RWPE1 (cell line): Measurements from ENCODE around the gene CLEC4M.
"Not testable (repeated sequence)": the region's sequence is repeated elsewhere in the genome, so short reads cannot be mapped to it uniquely, and the experiment has no call there.

Source experiments
- CTCF ChIA-PET: fragments of 350-600 bp; sonication (Branson Sonifier 250); formaldehyde crosslinking; extraction: SDS; loops from one replicate; lab custom pipeline; 2021; lab: Yijun Ruan, JAX
- POLR2A ChIA-PET: fragments of 400-600 bp; formaldehyde crosslinking; extraction: SDS; loops from one replicate; lab custom pipeline; 2020; ENCODE audit warnings: antibody characterized with exemption; ENCODE audit not compliant: low non-redundant PET; lab: Yijun Ruan, JAX
- DNase-seq: peaks from one replicate; pipeline ENCODE4 v3.0.0; 2012; ENCODE audit warnings: low spot score
- H3K27ac ChIP-seq: fragments of 450-650 bp; 2 replicates; pipeline ENCODE4 v1.5.1; 2017
- CTCF ChIP-seq: fragments of 450-650 bp; conservative IDR thresholded peaks from 2 replicates; pipeline ENCODE4 v1.5.1; 2017; ENCODE audit warnings: low read depth, mild to moderate bottlenecking

CLEC4M gene

GRCh38 chr19:7811989-7812388 lies 48.9 kb downstream of the CLEC4M start:
- no peak for TF ChIP-seq CTCF
- CTCF ChIA-PET = interaction anchor here (1.9 kb wide), 1 partner anchor 12 kb away, joined by 7 read pairs; no protein-coding TSS in a partner anchor
- no peak overlapping the region; the same call in 1 of the 2 replicates for H3K27ac ChIP-seq
- POLR2A ChIA-PET = interaction anchor here (0.6 kb wide), 1 partner anchor 227 kb away, joined by 6 read pairs; no protein-coding TSS in a partner anchor
- peak; percentile 8 for DNase-seq

GRCh38 chr19:7815325-7815724 lies 52.3 kb downstream of the CLEC4M start:
- no peak overlapping the region for H3K27ac ChIP-seq
- ChIA-PET POLR2A (no interaction called here), CTCF (no interaction called here)
- DNase-seq = no peak
- no peak for TF ChIP-seq CTCF

GRCh38 chr19:7816040-7816439 lies 53.0 kb downstream of the CLEC4M start:
- H3K27ac ChIP-seq, POLR2A ChIA-PET, DNase-seq, CTCF ChIA-PET: not testable (repeated sequence)

GRCh38 chr19:7817801-7818200 lies 54.8 kb downstream of the CLEC4M start:
- no peak for DNase-seq
- ChIA-PET POLR2A (no interaction called here), CTCF (interaction anchor here (0.6 kb wide), 1 partner anchor 14 kb away, joined by 4 read pairs; no protein-coding TSS in a partner anchor)
- TF ChIP-seq CTCF = no peak
- no peak overlapping the region for H3K27ac ChIP-seq

GRCh38 chr19:7818806-7819205 lies 55.8 kb downstream of the CLEC4M start:
- ChIA-PET CTCF (interaction anchor here (0.6 kb wide), 1 partner anchor 35 kb away, joined by 3 read pairs; no protein-coding TSS in a partner anchor), POLR2A (no interaction called here)
- H3K27ac ChIP-seq = no peak overlapping the region
- no peak for DNase-seq
- no peak for TF ChIP-seq CTCF
